ENCODE results near the gene CDC25A. TPM values are rescaled to one million over a fixed set of nuclear protein-coding genes. Genes with fewer than 3 reads are reported as not detected.
A peak's percentile ranks its signal among the peaks of the same experiment; 100 is the strongest.

The CDC25A gene
- total RNA-seq, 1 experiment from 2014 or later = 19.6 TPM

DNA sequence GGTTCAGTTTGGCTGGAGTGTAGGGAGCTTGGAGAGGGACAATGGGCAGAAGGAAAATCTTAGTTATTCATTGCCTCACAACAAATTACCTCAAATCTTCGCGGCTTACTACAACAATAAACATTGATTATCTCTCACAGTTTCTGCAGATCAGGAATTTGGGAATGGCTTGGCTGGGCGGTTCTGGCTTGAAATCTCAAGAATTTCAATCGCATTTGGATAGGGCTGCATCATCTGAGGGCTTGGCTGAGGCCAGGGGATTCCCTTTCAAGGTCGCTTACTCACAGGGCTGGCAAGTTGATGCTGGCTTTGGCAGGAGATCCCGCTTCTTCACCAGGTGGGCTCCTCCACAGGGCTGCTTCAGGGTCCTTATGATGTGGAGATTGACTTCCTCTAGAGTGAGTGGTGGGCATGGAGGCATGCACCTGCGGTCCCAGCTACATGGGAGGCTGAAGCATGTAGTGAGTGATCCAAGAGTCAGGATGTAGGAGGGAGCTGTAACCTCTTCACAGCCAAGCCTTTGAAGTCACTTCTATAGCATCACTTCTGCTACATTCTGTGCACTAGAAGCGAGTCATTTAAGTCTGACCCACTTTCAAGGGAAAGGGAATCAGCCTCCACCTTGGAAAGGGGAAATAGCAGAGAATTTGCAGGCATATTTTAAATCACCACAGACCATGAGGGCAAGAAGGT, 63.1 kb downstream of the CDC25A start:
- ATAC-seq = 0 out of 2 replicates have a peak, but pooled peaks have one; percentile 25
- CTCF ChIA-PET = interaction anchor here (1.3 kb wide), 1 partner anchor 33 kb away, joined by 3 read pairs; no protein-coding TSS in a partner anchor

More for the DNA sequence above, 63.1 kb downstream of the CDC25A start:
- no peak overlapping the region for H3K27ac ChIP-seq (ENCODE audit: low read depth, low read length)
- ChIA-PET POLR2A (interaction anchor here (1.1 kb wide), 1 partner anchor 35 kb away, joined by 3 read pairs; no protein-coding TSS in a partner anchor), RAD21 (ENCODE audit: low non-redundant PET in 1 of 2, low total read pairs in 2 of 2, uncharacterized antibody in 2 of 2, unreplicated experiment in 2 of 2) (interaction anchor here in 1 of 2 experiments (0.7 kb wide), 1 partner anchor 26 kb away, joined by 4 read pairs; no protein-coding TSS in a partner anchor)
- no peak overlapping the region for H3K4me2 ChIP-seq (ENCODE audit: low read length)
- no peaks in the 10 kb centered on the region for H3K79me2 ChIP-seq (ENCODE audit: insufficient read depth, low read length)
- intact Hi-C loops (cut with micrococcal nuclease) = no loop called here
- no peak overlapping the region for H3K9ac ChIP-seq (ENCODE audit: low read length)
- TF ChIP-seq CEBPB (IDR thresholded peaks at IDR 0.05; ENCODE audit: low read depth) = no peak
- TF ChIP-seq EGR1 (IDR thresholded peaks at IDR 0.05; ENCODE audit: low read depth) = no peak
- no peak for TF ChIP-seq EZH2 (IDR thresholded peaks at IDR 0.05)
- TF ChIP-seq, protein P1, sequence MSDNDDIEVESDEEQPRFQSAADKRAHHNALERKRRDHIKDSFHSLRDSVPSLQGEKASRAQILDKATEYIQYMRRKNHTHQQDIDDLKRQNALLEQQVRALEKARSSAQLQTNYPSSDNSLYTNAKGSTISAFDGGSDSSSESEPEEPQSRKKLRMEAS (IDR thresholded peaks at IDR 0.05) = no peak
- TF ChIP-seq, protein P2, sequence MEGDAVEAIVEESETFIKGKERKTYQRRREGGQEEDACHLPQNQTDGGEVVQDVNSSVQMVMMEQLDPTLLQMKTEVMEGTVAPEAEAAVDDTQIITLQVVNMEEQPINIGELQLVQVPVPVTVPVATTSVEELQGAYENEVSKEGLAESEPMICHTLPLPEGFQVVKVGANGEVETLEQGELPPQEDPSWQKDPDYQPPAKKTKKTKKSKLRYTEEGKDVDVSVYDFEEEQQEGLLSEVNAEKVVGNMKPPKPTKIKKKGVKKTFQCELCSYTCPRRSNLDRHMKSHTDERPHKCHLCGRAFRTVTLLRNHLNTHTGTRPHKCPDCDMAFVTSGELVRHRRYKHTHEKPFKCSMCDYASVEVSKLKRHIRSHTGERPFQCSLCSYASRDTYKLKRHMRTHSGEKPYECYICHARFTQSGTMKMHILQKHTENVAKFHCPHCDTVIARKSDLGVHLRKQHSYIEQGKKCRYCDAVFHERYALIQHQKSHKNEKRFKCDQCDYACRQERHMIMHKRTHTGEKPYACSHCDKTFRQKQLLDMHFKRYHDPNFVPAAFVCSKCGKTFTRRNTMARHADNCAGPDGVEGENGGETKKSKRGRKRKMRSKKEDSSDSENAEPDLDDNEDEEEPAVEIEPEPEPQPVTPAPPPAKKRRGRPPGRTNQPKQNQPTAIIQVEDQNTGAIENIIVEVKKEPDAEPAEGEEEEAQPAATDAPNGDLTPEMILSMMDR (IDR thresholded peaks at IDR 0.05 in 2 of 3, conservative IDR thresholded peaks at IDR 0.05 in 1 of 3; ENCODE audit: borderline replicate concordance in 1 of 3, insufficient read depth in 1 of 3, low read depth in 2 of 3, low read length in 2 of 3) = no peak
- TF ChIP-seq ZNF274 (IDR thresholded peaks at IDR 0.05; ENCODE audit: low read depth, low read length) = no peak
- no peaks in the 10 kb centered on the region for H3K9me3 ChIP-seq (ENCODE audit: control insufficient read depth in 1 of 2, insufficient read depth in 1 of 2, low read depth in 1 of 2, low read length in 2 of 2)
- H3K27me3 ChIP-seq (ENCODE audit: insufficient read depth, low read length) = no peaks in the 10 kb centered on the region
- H4K20me1 ChIP-seq (ENCODE audit: insufficient read depth) = no peaks in the 10 kb centered on the region
- H2AFZ ChIP-seq (ENCODE audit: low read depth, low read length, poor library complexity, severe bottlenecking) = no peak overlapping the region
- no peaks in the 10 kb centered on the region for H3K9me2 ChIP-seq (ENCODE audit: insufficient read depth)
- H3K4me1 ChIP-seq (ENCODE audit: control insufficient read depth in 1 of 2, insufficient read depth in 2 of 2, low read length in 2 of 2) = no peaks in the 10 kb centered on the region
- H3K36me3 ChIP-seq (ENCODE audit: control insufficient read depth in 1 of 2, insufficient read depth in 2 of 2, low read length in 2 of 2) = no peaks in the 10 kb centered on the region
- BruUV-seq (replicated peaks) = no TSS peak
- no peak overlapping the region for H3K4me3 ChIP-seq (replicated peaks in 1 of 2; ENCODE audit: low read depth in 1 of 2, low read length in 2 of 2)
- DNase-seq (ENCODE audit: low read depth, low spot score) = no peak

Measured in HCT116 (cell line).